ENCODE results near the gene ANKRD13C. TPM values are rescaled to one million over a fixed set of nuclear protein-coding genes. Genes with fewer than 3 reads are reported as not detected.
A peak's percentile ranks its signal among the peaks of the same experiment; 100 is the strongest.

ANKRD13C gene, protein sequence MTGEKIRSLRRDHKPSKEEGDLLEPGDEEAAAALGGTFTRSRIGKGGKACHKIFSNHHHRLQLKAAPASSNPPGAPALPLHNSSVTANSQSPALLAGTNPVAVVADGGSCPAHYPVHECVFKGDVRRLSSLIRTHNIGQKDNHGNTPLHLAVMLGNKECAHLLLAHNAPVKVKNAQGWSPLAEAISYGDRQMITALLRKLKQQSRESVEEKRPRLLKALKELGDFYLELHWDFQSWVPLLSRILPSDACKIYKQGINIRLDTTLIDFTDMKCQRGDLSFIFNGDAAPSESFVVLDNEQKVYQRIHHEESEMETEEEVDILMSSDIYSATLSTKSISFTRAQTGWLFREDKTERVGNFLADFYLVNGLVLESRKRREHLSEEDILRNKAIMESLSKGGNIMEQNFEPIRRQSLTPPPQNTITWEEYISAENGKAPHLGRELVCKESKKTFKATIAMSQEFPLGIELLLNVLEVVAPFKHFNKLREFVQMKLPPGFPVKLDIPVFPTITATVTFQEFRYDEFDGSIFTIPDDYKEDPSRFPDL
- 23.6 and 23.8 TPM in 2 replicates for total RNA-seq (2012; rRNA removed)

DNA sequence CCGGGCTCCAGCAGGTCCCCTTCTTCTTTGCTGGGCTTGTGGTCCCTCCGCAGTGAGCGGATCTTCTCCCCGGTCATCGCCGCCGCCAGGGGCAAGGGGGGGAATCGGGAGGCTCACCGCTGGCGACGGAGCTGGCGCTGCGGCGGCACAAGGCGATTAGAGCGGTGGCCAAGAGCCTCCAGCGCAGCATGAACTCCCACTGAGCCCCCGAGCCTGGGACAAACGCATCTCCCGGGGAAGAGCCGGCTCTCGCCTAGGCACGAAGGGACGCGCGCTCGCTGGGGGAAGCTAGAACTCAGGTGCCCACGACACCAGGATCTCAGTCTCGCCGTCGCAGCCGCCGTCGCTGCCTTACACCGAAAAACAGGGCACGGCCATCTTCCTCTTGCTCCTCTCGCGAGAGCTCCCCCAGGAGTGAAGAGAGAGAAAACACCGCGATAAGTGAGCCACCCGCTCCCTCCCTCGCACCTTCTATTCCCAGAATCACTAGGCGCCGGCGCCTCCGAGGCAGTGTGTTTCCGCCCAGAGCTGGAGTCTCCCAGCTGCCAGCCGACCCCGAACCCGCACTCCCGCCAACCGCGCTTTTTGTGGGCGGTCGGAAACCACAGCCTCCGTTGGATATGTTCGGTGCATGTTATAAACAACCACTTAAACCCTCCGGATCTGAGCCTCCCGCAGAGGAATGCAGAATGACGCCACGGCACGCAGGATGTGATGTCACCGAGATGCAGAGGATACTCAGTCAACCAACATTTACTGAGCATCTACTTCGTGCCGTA lies at the start of gene ANKRD13C:
ANKRD13C (minus strand) TSS at position 391 of the 779 bp plus-strand sequence; CDS start at position 77, 314 bp downstream.
- H3K27me3 ChIP-seq (ENCODE audit: control insufficient read depth, insufficient read depth, low read length), result no peaks in the 10 kb centered on the region
- H3K4me1 ChIP-seq (ENCODE audit: control insufficient read depth, insufficient read depth, low read length), result peaks cover 11% of the 10 kb centered on the region
- peak within 1 kb of the TSS; percentile 87 for H3K4me2 ChIP-seq (ENCODE audit: low read length)
- no peaks in the 10 kb centered on the region for H3K9me3 ChIP-seq (replicated peaks; ENCODE audit: low read length)
- H3K4me3 ChIP-seq (ENCODE audit: low read length), result peak within 1 kb of the TSS; percentile 80
- H3K9ac ChIP-seq (ENCODE audit: low read depth, low read length), result peak within 1 kb of the TSS; percentile 98
- H3K36me3 ChIP-seq (ENCODE audit: insufficient read depth, low read length), result peaks cover 8% of the 10 kb centered on the region

DNA sequence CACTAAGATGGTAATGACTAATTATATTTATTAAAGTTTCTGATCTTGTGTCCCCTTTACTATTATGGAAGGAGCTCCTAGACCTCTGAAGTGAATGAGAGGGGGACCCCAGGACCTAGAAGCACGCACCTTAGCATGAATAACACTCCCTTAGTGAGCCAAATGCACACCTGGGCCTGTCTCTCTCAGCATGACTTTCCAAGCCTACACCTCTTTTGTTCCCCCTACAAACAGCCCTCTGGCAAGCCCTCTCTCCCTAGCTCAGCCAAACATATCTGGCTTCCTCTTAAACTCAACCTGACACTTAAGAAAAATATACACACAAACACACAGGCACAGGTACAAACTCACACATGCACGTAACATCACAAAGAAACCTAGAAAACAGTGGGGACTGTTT lies 49.2 kb upstream of the ANKRD13C start:
- Histone ChIP-seq H3K4me1 (ENCODE audit: control insufficient read depth, insufficient read depth, low read length) (no peaks in the 10 kb centered on the region), H3K9ac (ENCODE audit: low read depth, low read length) (no peak overlapping the region), H3K9me3 (replicated peaks; ENCODE audit: low read length) (no peaks in the 10 kb centered on the region), H3K4me2 (ENCODE audit: low read length) (no peak overlapping the region), H3K27me3 (ENCODE audit: control insufficient read depth, insufficient read depth, low read length) (peaks cover 4% of the 10 kb centered on the region), H3K4me3 (ENCODE audit: low read length) (no peak overlapping the region), H3K36me3 (ENCODE audit: insufficient read depth, low read length) (no peaks in the 10 kb centered on the region)

DNA sequence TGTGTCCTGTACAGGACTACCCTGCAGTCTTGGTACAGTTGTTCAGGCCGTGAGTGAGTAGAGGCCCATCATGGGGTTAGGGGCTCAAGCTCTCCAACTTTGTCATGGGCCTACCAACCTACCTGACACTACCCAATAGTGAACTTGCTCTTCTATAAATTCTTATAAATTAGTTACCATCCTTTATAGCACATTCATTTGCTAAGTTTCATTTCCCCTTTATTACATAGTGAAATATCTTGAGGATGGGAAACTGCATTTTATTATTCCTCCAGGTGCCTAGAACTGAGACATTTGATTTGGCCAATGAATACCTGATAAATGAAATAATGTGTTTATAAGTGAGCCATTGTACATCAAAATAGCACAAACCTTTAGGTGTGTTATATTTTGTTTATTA lies 47.5 kb upstream of the ANKRD13C start:
- Histone ChIP-seq H3K9ac (ENCODE audit: low read depth, low read length) (no peak overlapping the region), H3K4me1 (ENCODE audit: control insufficient read depth, insufficient read depth, low read length) (no peaks in the 10 kb centered on the region), H3K4me3 (ENCODE audit: low read length) (no peak overlapping the region), H3K36me3 (ENCODE audit: insufficient read depth, low read length) (no peaks in the 10 kb centered on the region), H3K27me3 (ENCODE audit: control insufficient read depth, insufficient read depth, low read length) (peaks cover 4% of the 10 kb centered on the region), H3K4me2 (ENCODE audit: low read length) (no peak overlapping the region), H3K9me3 (replicated peaks; ENCODE audit: low read length) (no peaks in the 10 kb centered on the region)

DNA sequence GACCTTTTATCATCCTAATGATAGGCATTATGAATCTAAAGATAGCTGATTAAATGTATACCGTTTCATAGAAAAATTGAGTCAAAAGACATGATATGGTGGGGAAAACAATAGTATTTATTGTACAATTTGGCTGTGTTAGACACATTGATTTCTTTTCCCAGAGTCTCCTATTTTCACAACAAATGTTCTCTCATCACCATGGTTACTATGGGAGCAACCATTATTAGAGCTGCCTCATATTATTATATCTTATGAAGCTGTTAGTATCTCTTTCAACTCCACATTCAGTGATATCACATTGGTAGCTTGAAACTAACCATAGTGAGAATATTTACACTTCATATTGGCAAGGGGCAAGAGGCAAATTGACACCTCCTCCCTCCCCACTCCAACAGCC lies 45.8 kb upstream of the ANKRD13C start:
- H3K4me2 ChIP-seq (ENCODE audit: low read length), result no peak overlapping the region

DNA sequence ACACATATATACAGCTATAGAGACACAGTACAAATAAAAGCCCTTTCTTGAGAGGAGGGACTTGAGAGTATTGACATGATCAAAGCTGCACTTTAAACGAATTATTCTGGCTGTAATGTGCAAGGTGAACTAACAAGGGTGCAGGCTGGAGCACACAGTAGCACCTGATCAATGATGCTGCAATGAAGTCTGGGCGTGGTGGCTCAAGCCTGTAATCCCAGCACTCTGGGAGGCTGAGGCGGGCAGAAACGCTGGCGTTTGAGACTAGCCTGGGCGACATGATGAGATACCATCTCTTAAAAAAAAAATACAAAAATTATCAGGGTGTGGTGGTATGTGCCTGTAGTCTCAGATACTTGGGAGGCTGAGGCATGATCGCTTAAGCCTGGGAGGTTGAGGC lies 42.5 kb upstream of the ANKRD13C start:
- no peaks in the 10 kb centered on the region for H3K36me3 ChIP-seq (ENCODE audit: insufficient read depth, low read length)
- H3K27me3 ChIP-seq (ENCODE audit: control insufficient read depth, insufficient read depth, low read length), result no peaks in the 10 kb centered on the region
- H3K9ac ChIP-seq (ENCODE audit: low read depth, low read length), result no peak overlapping the region
- no peak overlapping the region for H3K4me3 ChIP-seq (ENCODE audit: low read length)
- H3K4me2 ChIP-seq (ENCODE audit: low read length), result no peak overlapping the region
- no peaks in the 10 kb centered on the region for H3K4me1 ChIP-seq (ENCODE audit: control insufficient read depth, insufficient read depth, low read length)
- H3K9me3 ChIP-seq (replicated peaks; ENCODE audit: low read length), result no peaks in the 10 kb centered on the region

More for the DNA sequence above, 45.8 kb upstream of the ANKRD13C start:
- no peaks in the 10 kb centered on the region for H3K9me3 ChIP-seq (replicated peaks; ENCODE audit: low read length)
- H3K27me3 ChIP-seq (ENCODE audit: control insufficient read depth, insufficient read depth, low read length), result peaks cover 4% of the 10 kb centered on the region
- no peak overlapping the region for H3K9ac ChIP-seq (ENCODE audit: low read depth, low read length)
- H3K36me3 ChIP-seq (ENCODE audit: insufficient read depth, low read length), result no peaks in the 10 kb centered on the region
- no peak overlapping the region for H3K4me3 ChIP-seq (ENCODE audit: low read length)
- H3K4me1 ChIP-seq (ENCODE audit: control insufficient read depth, insufficient read depth, low read length), result no peaks in the 10 kb centered on the region

DNA sequence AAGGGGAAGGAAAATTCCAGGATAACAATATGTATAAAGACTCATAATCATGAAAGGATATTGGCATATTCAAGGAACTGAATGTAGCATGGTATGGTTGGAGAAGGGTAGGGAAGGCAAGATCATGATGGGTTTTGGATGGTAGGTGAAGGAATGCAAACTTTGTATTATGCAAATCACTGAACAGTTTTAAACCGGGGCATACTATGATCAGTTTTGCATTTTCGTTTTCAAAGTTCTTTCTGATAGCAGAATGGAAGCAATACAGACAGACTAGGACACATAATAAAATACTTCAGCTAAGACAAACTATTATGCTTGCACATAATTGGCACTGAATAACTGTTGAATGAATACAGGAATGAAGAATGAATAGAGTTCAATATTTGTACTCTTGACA lies 42.1 kb upstream of the ANKRD13C start:
- no peaks in the 10 kb centered on the region for H3K4me1 ChIP-seq (ENCODE audit: control insufficient read depth, insufficient read depth, low read length)
- no peak overlapping the region for H3K9ac ChIP-seq (ENCODE audit: low read depth, low read length)
- no peak overlapping the region for H3K4me3 ChIP-seq (ENCODE audit: low read length)
- H3K9me3 ChIP-seq (replicated peaks; ENCODE audit: low read length), result no peaks in the 10 kb centered on the region
- no peak overlapping the region for H3K4me2 ChIP-seq (ENCODE audit: low read length)
- no peaks in the 10 kb centered on the region for H3K36me3 ChIP-seq (ENCODE audit: insufficient read depth, low read length)
- H3K27me3 ChIP-seq (ENCODE audit: control insufficient read depth, insufficient read depth, low read length), result no peaks in the 10 kb centered on the region

DNA sequence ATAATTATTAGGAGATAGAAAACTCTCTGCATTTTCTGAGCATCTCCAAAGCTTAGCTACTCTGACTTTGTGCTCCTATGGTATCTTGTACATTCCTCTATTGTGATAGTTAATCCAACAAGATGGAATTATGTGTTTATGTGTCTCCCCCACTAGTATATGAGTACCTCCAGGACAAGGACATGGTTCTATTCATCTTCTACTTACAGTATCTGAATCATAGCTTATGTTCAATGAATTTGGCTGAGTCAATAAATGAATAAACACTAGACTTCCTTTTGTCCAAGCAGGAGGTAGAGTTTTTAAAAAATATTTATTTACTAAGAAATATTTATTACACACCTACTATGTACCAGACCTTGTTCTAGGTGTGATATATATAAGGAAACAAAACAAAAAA lies 38.1 kb upstream of the ANKRD13C start:
- Histone ChIP-seq H3K27me3 (ENCODE audit: control insufficient read depth, insufficient read depth, low read length) (no peaks in the 10 kb centered on the region), H3K9ac (ENCODE audit: low read depth, low read length) (no peak overlapping the region), H3K4me2 (ENCODE audit: low read length) (no peak overlapping the region), H3K4me1 (ENCODE audit: control insufficient read depth, insufficient read depth, low read length) (no peaks in the 10 kb centered on the region), H3K36me3 (ENCODE audit: insufficient read depth, low read length) (no peaks in the 10 kb centered on the region), H3K4me3 (ENCODE audit: low read length) (no peak overlapping the region), H3K9me3 (replicated peaks; ENCODE audit: low read length) (no peaks in the 10 kb centered on the region)

DNA sequence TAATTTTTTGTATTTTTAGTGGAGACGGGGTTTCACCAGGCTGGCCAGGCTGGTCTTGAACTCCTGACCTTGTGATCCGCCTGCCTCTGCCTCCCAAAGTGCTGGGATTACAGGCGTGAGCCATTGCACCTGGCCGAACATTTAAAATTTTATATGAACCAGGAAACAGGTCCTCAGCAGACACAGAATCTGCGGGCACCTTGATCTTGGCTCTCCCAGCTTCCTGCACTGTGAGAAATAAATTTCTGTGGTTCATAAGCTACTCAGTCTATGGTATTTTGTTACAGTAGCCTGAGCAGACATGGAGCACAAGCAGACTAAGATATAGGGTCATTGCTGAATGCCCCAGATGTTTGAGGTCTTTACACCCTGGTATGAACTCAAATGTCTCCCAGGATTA lies 33.0 kb upstream of the ANKRD13C start:
- Histone ChIP-seq H3K27me3 (ENCODE audit: control insufficient read depth, insufficient read depth, low read length) (no peaks in the 10 kb centered on the region), H3K4me1 (ENCODE audit: control insufficient read depth, insufficient read depth, low read length) (peaks cover 3% of the 10 kb centered on the region), H3K36me3 (ENCODE audit: insufficient read depth, low read length) (no peaks in the 10 kb centered on the region)

DNA sequence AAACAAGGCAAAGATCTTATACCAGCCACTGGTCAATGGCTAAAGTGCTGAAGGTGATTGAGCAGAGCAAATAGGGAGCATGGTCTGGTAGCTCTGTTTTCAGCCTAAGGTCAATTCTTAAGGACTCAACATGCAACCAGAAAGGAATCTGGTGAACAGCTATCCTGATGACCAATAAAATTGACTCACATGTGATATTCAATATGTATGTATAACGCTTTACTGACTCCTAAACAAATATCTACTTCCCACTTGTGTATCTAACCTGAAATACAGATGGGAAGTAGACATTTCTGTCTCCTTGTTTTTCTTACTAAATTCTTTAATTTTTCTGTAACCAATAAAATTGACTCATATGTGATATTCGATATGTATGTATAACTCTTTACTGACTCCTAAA lies 31.6 kb upstream of the ANKRD13C start:
- H3K4me3 ChIP-seq (ENCODE audit: low read length), result no peak overlapping the region
- H3K9ac ChIP-seq (ENCODE audit: low read depth, low read length), result no peak overlapping the region
- H3K4me2 ChIP-seq (ENCODE audit: low read length), result no peak overlapping the region
- peaks cover 3% of the 10 kb centered on the region for H3K4me1 ChIP-seq (ENCODE audit: control insufficient read depth, insufficient read depth, low read length)
- no peaks in the 10 kb centered on the region for H3K9me3 ChIP-seq (replicated peaks; ENCODE audit: low read length)
- H3K36me3 ChIP-seq (ENCODE audit: insufficient read depth, low read length), result no peaks in the 10 kb centered on the region
- no peaks in the 10 kb centered on the region for H3K27me3 ChIP-seq (ENCODE audit: control insufficient read depth, insufficient read depth, low read length)

More for the DNA sequence above, 33.0 kb upstream of the ANKRD13C start:
- no peak overlapping the region for H3K4me3 ChIP-seq (ENCODE audit: low read length)
- no peak overlapping the region for H3K9ac ChIP-seq (ENCODE audit: low read depth, low read length)
- H3K9me3 ChIP-seq (replicated peaks; ENCODE audit: low read length), result no peaks in the 10 kb centered on the region
- no peak overlapping the region for H3K4me2 ChIP-seq (ENCODE audit: low read length)

DNA sequence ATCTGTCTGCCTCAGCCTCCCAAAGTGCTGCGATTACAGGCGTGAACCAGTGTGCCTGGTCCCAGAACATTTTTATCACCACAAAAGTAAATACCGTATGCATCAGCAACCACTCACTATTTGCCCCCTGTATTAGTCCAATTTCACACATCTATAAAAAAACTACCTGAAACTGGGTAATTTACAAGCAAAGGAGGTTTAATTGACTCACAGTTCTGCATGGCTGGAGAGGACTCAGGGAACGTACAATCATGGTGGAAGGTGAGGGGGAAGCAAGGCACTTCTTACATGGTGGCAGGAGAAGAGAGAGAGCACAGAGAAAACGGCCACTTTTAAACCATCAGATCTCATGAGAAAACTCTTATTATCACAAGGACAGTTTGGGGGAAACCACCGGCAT lies 31.0 kb upstream of the ANKRD13C start:
- Histone ChIP-seq H3K4me1 (ENCODE audit: control insufficient read depth, insufficient read depth, low read length) (peaks cover 3% of the 10 kb centered on the region), H3K27me3 (ENCODE audit: control insufficient read depth, insufficient read depth, low read length) (no peaks in the 10 kb centered on the region), H3K9ac (ENCODE audit: low read depth, low read length) (no peak overlapping the region), H3K4me3 (ENCODE audit: low read length) (no peak overlapping the region), H3K9me3 (replicated peaks; ENCODE audit: low read length) (no peaks in the 10 kb centered on the region), H3K36me3 (ENCODE audit: insufficient read depth, low read length) (no peaks in the 10 kb centered on the region), H3K4me2 (ENCODE audit: low read length) (no peak overlapping the region)

DNA sequence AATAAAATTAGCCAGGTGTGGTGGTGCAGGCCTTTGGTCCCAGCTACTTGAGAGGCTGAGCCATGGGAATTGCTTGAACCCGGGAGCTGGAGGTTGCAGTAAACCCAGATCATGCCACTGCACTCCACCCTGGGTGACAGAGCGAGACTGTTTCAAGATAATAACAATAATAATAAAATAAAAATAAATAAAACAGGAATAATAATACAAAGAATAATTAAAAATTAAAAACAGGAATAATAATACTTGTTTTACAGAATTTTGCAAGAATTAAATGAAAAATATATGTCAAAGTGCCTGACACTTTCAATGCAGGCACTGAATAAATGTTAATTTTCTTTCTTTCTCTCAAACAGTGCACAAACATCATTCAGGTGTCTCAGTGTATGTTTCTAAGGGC lies 30.0 kb upstream of the ANKRD13C start:
- no peaks in the 10 kb centered on the region for H3K27me3 ChIP-seq (ENCODE audit: control insufficient read depth, insufficient read depth, low read length)
- no peak overlapping the region for H3K4me2 ChIP-seq (ENCODE audit: low read length)
- no peaks in the 10 kb centered on the region for H3K36me3 ChIP-seq (ENCODE audit: insufficient read depth, low read length)
- no peak overlapping the region for H3K9ac ChIP-seq (ENCODE audit: low read depth, low read length)
- H3K9me3 ChIP-seq (replicated peaks; ENCODE audit: low read length), result no peaks in the 10 kb centered on the region
- no peak overlapping the region for H3K4me3 ChIP-seq (ENCODE audit: low read length)
- peaks cover 3% of the 10 kb centered on the region for H3K4me1 ChIP-seq (ENCODE audit: control insufficient read depth, insufficient read depth, low read length)

Measured in skeletal muscle satellite cell (primary cell).